ENCODE results near the gene WDR91.

DNA sequence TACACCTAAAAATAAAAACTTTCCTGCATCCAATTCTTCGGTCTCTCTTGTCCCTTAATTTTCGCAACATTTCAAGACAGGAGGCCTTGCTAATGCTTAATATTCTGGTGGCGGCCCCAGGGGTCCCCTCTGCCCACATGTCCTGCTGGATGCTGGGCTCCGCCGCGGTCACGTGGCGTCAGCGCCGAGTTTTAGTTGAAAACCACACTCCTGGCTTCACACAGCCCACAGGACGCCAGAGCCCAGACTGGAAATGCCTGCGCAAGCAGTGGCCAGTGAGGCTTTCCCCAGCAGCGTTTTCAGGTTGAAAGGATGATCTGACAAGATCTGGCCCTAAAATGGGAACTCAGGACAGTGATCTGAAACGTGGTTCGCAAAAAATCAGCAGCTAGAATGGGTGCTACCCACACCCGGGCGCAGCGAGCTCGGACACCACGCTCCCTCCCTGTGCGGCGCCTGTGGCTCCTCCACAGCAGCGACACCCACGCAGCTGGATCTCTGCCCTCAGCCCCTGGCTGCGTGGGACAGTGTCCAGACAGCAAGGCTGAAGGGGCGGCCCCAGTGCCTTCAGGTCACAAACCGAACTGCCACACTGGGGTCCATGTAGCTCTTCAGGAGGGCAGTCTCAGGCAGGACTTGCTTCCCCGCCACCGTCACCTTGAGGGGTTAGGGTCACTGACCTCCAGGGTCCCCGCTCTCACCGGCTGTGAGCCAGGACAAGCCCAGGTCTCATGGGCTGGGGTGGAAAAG, 29.2 kb downstream of the WDR91 start:
- no peak for TF ChIP-seq CTCF (IDR thresholded peaks at IDR 0.05; ENCODE audit: borderline replicate concordance, extremely low read depth, low read length, poor library complexity, severe bottlenecking)
- no peak for TF ChIP-seq EZH2 (IDR thresholded peaks at IDR 0.05; ENCODE audit: borderline replicate concordance, low read depth, low read length, severe bottlenecking)
